K562 (cell line): ENCODE data around the gene PLA2G15. TPM values are rescaled to one million over a fixed set of nuclear protein-coding genes. Genes with fewer than 3 reads are reported as not detected.

Source experiments
- GABPA ChIP-seq: fragments of 200-800 bp; sonication (Bioruptor generic); conservative IDR thresholded peaks from 2 replicates; pipeline ENCODE4 v1.6.1; 2016; ENCODE audit warnings: low read depth, missing genetic modification characterization, missing compliant biosample characterization
- HEY1 ChIP-seq: fragments of 250-450 bp; sonication (Bioruptor Pico); IDR thresholded peaks from 2 replicates; pipeline ENCODE4 v1.5.0; 2020; ENCODE audit warnings: mild to moderate bottlenecking, moderate library complexity, borderline replicate concordance
- HNRNPUL1 ChIP-seq: fragments of 200-400 bp; formaldehyde crosslinking; IDR thresholded peaks from 2 replicates; pipeline ENCODE4 v1.6.1; 2017; ENCODE audit warnings: low read length
- LARP7 ChIP-seq: fragments of 450-650 bp; IDR thresholded peaks from 2 replicates; pipeline ENCODE4 v1.6.1; 2016
- NFXL1 ChIP-seq: fragments of 450-650 bp; formaldehyde crosslinking; IDR thresholded peaks from 2 replicates; pipeline ENCODE4 v1.4.0; 2021; ENCODE audit warnings: mild to moderate bottlenecking
- PRMT5 ChIP-seq: sonication (generic); formaldehyde crosslinking; IDR thresholded peaks from 2 replicates; pipeline ENCODE4 v1.5.0; 2020; ENCODE audit warnings: missing genetic modification reagents
- SMC3 ChIP-seq: conservative IDR thresholded peaks from 2 replicates; pipeline ENCODE4 v1.6.1; 2011; ENCODE audit warnings: low read depth, low read length, improper control_type of control experiment; ENCODE audit not compliant: insufficient read depth
- ZNF134 ChIP-seq: fragments of 250-450 bp; sonication (Bioruptor Pico); conservative IDR thresholded peaks from 2 replicates; pipeline ENCODE4 v1.4.0; 2020
- ZNF239 ChIP-seq: fragments of 250-450 bp; sonication (Bioruptor Pico); IDR thresholded peaks from 2 replicates; pipeline ENCODE4 v1.4.0; 2020; ENCODE audit warnings: mild to moderate bottlenecking
- ZNF76 ChIP-seq: fragments of 250-450 bp; sonication (Bioruptor Pico); IDR thresholded peaks from 2 replicates; pipeline ENCODE4 v1.4.0; 2020; ENCODE audit warnings: mild to moderate bottlenecking, moderate library complexity, borderline replicate concordance
- ZSCAN29 ChIP-seq: fragments of 450-650 bp; IDR thresholded peaks from 2 replicates; pipeline ENCODE4 v1.6.1; 2017
- polyA plus RNA-seq, 8 experiments: library from polyadenylated mRNA; depleted of rRNA in 4 of 8; stranded (reverse) in 5 of 8; unstranded in 3 of 8; fragments of >200 nt; fragmentation: Nextera tagmentation in 2 of 8; fragmentation: Illumina TruSeq in 1 of 8; extraction: Ambion mirVana in 2 of 8; extraction: Trizol in 1 of 8; gene quantifications; 2 replicates each; pipeline versions ENCODE4 v1.2.1 to v1.2.3, GENCODE V29; 2011 to 2014; ENCODE audit warnings: inconsistent platforms in 1 of 8, missing spikeins in 1 of 8
- total RNA-seq, 7 experiments: library from RNA; depleted of rRNA in 6 of 7; stranded (reverse); fragments of >200 nt in 6 of 7; fragmentation: Illumina TruSeq in 2 of 7; extraction: Trizol in 2 of 7; gene quantifications; 2 replicates each; pipeline versions ENCODE4 v1.2.1 to v1.2.3, GENCODE V29; 2011 to 2021; ENCODE audit warnings: low replicate concordance in 1 of 7
- TF ChIP-seq, protein P1 (sequence below): fragments of 250-450 bp; sonication (Bioruptor Pico); IDR thresholded peaks from 2 replicates; pipeline ENCODE4 v1.5.0; 2021; ENCODE audit warnings: mild to moderate bottlenecking, moderate library complexity
- TF ChIP-seq, protein P2 (sequence below): fragments of 250-450 bp; sonication (Bioruptor Pico); IDR thresholded peaks from 2 replicates; pipeline ENCODE4 v1.8.0; 2021; ENCODE audit warnings: moderate library complexity, mild to moderate bottlenecking, inconsistent platforms

PLA2G15 gene
- total and polyA plus RNA-seq, 9 of the 15 experiments (the other 6 are each of a cell fraction or from before 2014, with no cell fraction given) = 0.42 to 8.6 (median 4.8) TPM

DNA sequence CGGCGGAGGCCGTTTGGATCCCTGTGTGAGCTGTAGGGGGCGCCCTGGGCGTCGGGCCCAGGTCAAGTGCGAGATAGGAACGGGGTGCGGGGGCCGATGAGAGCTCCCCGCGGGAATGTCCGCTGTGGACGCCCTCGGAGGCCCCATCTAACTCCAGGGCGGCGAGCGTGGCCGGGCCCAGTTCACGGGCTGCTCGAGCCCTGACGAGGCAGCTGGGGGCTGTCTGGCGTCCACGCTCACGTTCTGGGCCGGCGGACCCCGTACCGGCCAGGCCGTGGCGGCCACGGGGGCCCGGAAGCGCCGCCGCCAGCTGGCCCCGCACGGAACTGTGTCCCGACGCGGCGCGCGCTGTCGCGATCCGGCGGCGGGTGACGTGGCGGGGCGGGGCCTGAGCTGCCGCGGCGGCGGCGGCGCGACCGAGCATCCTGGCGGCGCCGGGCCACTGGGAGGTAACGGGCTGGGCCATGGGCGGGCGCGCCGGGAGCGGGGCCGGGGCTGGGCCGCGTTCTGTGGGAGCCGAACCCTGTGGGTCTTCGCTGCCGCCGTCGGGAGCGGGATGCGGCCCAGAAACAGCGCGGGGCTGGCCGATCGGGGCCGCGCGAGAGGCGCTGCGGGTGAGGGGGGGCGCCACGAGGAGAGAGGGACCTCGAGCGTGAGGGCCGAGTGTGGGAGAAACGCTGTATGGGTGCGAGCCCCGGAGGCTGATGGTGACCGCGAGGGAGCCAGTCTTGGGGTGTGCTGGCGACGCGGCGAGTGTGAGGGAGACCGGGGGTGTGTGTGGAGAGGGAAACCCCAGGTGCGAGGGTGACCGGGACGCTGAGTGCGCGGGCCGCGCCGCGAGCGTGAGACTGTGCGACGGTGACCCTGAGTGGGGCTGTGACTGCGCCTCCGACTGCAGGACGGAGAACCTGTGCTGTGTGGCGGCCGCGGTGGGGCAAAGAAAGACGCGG is 19.2 kb downstream of the PLA2G15 start, which contains the start of gene SLC7A6 (continued):
- TF ChIP-seq SMC3 (no peak; the same call in 1 of the 2 replicates), ZNF134 (CRISPR knock-in tag) (no peak), ZSCAN29 (no peak; the same call in 1 of the 2 replicates), PRMT5 (CRISPR knock-in tag) (no peak), GABPA (peak; percentile 83), NFXL1 (CRISPR knock-in tag) (no peak), HNRNPUL1 (no peak), ZNF239 (CRISPR knock-in tag) (no peak), ZNF76 (CRISPR knock-in tag) (no peak), LARP7 (no peak), HEY1 (CRISPR knock-in tag) (no peak)
- TF ChIP-seq, protein P1, sequence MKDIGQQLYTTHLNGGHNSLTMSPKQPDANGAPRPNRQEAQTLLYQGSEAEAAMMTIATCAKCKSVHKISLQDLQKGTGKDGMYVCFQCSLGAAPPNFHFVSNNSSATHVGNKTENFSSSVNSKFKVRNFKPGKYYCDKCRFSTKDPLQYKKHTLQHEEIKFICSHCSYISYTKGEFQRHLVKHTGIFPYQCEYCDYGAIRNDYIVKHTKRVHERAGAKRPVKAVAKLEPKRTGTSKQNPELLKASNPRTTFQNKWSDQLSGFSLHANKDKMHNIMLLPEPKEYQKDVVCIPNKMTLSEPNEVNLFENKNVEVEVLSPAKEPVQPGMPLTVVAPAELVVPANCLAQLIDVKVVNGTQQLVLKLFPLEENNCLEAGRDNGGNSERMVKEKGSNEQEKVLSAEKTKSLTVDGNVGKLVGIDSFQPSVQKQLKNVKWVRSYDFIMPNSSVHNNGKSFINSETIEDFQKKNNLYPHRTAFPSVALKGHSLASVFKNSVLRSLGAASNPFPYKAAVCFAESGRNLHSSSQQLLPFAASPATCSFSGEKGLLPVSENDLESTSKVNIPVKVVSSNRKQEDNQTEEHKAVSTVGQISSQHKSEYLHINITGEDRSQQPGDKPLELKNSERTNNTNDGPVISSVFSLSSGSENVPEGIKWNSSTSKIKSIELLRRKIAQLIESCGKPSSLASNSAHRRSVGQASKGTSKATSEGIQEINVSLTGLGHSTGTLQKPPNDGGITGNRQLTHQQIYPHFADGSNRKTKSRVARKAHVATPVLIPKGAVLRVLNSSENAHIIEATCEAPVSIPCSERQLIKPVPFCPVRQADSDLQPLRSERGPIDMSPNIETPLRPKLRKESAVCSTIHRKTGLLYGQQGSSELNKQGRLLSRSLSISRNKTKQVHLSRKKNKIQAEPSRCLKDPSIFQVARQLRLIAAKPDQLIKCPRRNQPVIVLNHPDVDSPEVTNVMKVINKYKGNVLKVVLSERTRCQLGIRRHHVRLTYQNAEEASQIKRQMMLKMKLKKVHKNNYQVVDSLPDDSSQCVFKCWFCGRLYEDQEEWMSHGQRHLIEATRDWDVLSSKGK (CRISPR knock-in tag) = no peak
- TF ChIP-seq, protein P2, sequence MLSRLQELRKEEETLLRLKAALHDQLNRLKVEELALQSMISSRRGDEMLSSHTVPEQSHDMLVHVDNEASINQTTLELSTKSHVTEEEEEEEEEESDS (CRISPR knock-in tag) = no peak
